MG63 (cell line): ENCODE data around the gene GLB1L. TPM values are rescaled to one million over a fixed set of nuclear protein-coding genes. Genes with fewer than 3 reads are reported as not detected.
A peak's percentile ranks its signal among the peaks of the same experiment; 100 is the strongest.

ENCODE experiments used
- DNase-seq: peaks from one replicate; pipeline ENCODE4 v3.0.0-alpha.2; 2020
- H3K27me3 ChIP-seq: fragments of 250-450 bp; sonication (Bioruptor Pico); 2 replicates; pipeline ENCODE4 v1.5.1; 2020; ENCODE audit warnings: mild to moderate bottlenecking, moderate library complexity
- H3K36me3 ChIP-seq: fragments of 250-450 bp; sonication (Bioruptor Pico); 2 replicates; pipeline ENCODE4 v1.5.1; 2020; ENCODE audit warnings: mild to moderate bottlenecking, moderate library complexity
- H3K4me3 ChIP-seq: fragments of 250-450 bp; sonication (Bioruptor Pico); 2 replicates; pipeline ENCODE4 v1.5.1; 2020; ENCODE audit warnings: mild to moderate bottlenecking, moderate library complexity
- H3K9me3 ChIP-seq: fragments of 250-450 bp; sonication (Bioruptor Pico); 2 replicates; pipeline ENCODE4 v1.5.1; 2020; ENCODE audit warnings: mild to moderate bottlenecking, moderate library complexity
- total RNA-seq: library from RNA; depleted of rRNA; stranded (reverse); fragments of >200 nt; shearing (Covaris generic); gene quantifications from 2 replicates; pipeline ENCODE4 v1.2.3, GENCODE V29; 2014; ENCODE audit warnings: low replicate concordance

GLB1L gene
- total RNA-seq, 1 experiment from 2014 or later = 13.0 TPM

- Histone ChIP-seq H3K9me3 (no peaks in the 10 kb centered on the region), H3K36me3 (peaks cover 34% of the 10 kb centered on the region), H3K4me3 (no peak overlapping the region), H3K27me3 (no peaks in the 10 kb centered on the region)
- DNase-seq = no peak
These were observed 39.5 kb upstream of the GLB1L start for GRCh38 chr2:219284501-219285372.

GRCh38 chr2:219282943-219283581 is 37.8 kb upstream of the GLB1L start:
- H3K36me3 ChIP-seq = peaks cover 34% of the 10 kb centered on the region
- H3K4me3 ChIP-seq = no peak overlapping the region
- no peaks in the 10 kb centered on the region for H3K27me3 ChIP-seq
- H3K9me3 ChIP-seq = no peaks in the 10 kb centered on the region
- DNase-seq = no peak

- H3K9me3 ChIP-seq = no peaks in the 10 kb centered on the region
- H3K36me3 ChIP-seq = peaks cover 34% of the 10 kb centered on the region
These were observed 37.1 kb upstream of the GLB1L start for GRCh38 chr2:219282375-219282774.

GRCh38 chr2:219281588-219281987 is 36.3 kb upstream of the GLB1L start:
- H3K36me3 ChIP-seq = peaks cover 30% of the 10 kb centered on the region
- DNase-seq = no peak

More at GRCh38 chr2:219282375-219282774, 37.1 kb upstream of the GLB1L start:
- no peaks in the 10 kb centered on the region for H3K27me3 ChIP-seq
- H3K4me3 ChIP-seq = no peak overlapping the region
- no peak for DNase-seq

GRCh38 chr2:219280651-219281050 is 35.4 kb upstream of the GLB1L start:
- DNase-seq = no peak
- no peak overlapping the region for H3K4me3 ChIP-seq
- no peaks in the 10 kb centered on the region for H3K9me3 ChIP-seq
- peaks cover 27% of the 10 kb centered on the region for H3K36me3 ChIP-seq
- no peaks in the 10 kb centered on the region for H3K27me3 ChIP-seq

More at GRCh38 chr2:219281588-219281987, 36.3 kb upstream of the GLB1L start:
- Histone ChIP-seq H3K9me3 (no peaks in the 10 kb centered on the region), H3K27me3 (no peaks in the 10 kb centered on the region), H3K4me3 (no peak overlapping the region)

GRCh38 chr2:219279916-219280516 is 34.8 kb upstream of the GLB1L start:
- no peaks in the 10 kb centered on the region for H3K9me3 ChIP-seq
- H3K36me3 ChIP-seq = peaks cover 23% of the 10 kb centered on the region
- peak overlapping the region; percentile 58 for H3K4me3 ChIP-seq
- no peak for DNase-seq
- no peaks in the 10 kb centered on the region for H3K27me3 ChIP-seq

GRCh38 chr2:219279151-219279915 is 34.1 kb upstream of the GLB1L start, which contains the start of gene DNAJB2:
Gene DNAJB2 (plus strand): TSS chr2:219279366. CDS start chr2:219279834, 468 bp downstream.
- DNase-seq = peak; percentile 99
- H3K27me3 ChIP-seq = no peaks in the 10 kb centered on the region
- peak within 1 kb of the TSS; percentile 58 for H3K4me3 ChIP-seq
- peaks cover 23% of the 10 kb centered on the region for H3K36me3 ChIP-seq
- no peaks in the 10 kb centered on the region for H3K9me3 ChIP-seq

GRCh38 chr2:219278655-219279150 is 33.5 kb upstream of the GLB1L start:
- peak overlapping the region; percentile 58 for H3K4me3 ChIP-seq
- peaks cover 21% of the 10 kb centered on the region for H3K36me3 ChIP-seq
- no peak for DNase-seq
- H3K27me3 ChIP-seq = no peaks in the 10 kb centered on the region
- no peaks in the 10 kb centered on the region for H3K9me3 ChIP-seq

GRCh38 chr2:219277703-219278654 is 32.7 kb upstream of the GLB1L start:
- H3K4me3 ChIP-seq = no peak overlapping the region
- no peaks in the 10 kb centered on the region for H3K9me3 ChIP-seq
- DNase-seq = peak; percentile 62
- H3K27me3 ChIP-seq = no peaks in the 10 kb centered on the region
- peaks cover 19% of the 10 kb centered on the region for H3K36me3 ChIP-seq

- H3K27me3 ChIP-seq = no peaks in the 10 kb centered on the region
- peak; percentile 75 for DNase-seq
- no peak overlapping the region for H3K4me3 ChIP-seq
- no peaks in the 10 kb centered on the region for H3K36me3 ChIP-seq
- H3K9me3 ChIP-seq = no peaks in the 10 kb centered on the region
These were observed 29.2 kb upstream of the GLB1L start for GRCh38 chr2:219274361-219274921.

GRCh38 chr2:219273937-219274336 is 28.7 kb upstream of the GLB1L start:
- peak; percentile 77 for DNase-seq
- Histone ChIP-seq H3K4me3 (no peak overlapping the region), H3K27me3 (no peaks in the 10 kb centered on the region), H3K36me3 (no peaks in the 10 kb centered on the region), H3K9me3 (no peaks in the 10 kb centered on the region)

GRCh38 chr2:219272995-219273394 is 27.8 kb upstream of the GLB1L start:
- no peaks in the 10 kb centered on the region for H3K9me3 ChIP-seq
- H3K4me3 ChIP-seq = no peak overlapping the region
- no peaks in the 10 kb centered on the region for H3K27me3 ChIP-seq
- DNase-seq = peak; percentile 60
- H3K36me3 ChIP-seq = no peaks in the 10 kb centered on the region

GRCh38 chr2:219272356-219272755 is 27.1 kb upstream of the GLB1L start:
- no peaks in the 10 kb centered on the region for H3K36me3 ChIP-seq
- no peak for DNase-seq

GRCh38 chr2:219271021-219271420 is 25.8 kb upstream of the GLB1L start:
- Histone ChIP-seq H3K4me3 (no peak overlapping the region), H3K9me3 (no peaks in the 10 kb centered on the region), H3K36me3 (no peaks in the 10 kb centered on the region), H3K27me3 (no peaks in the 10 kb centered on the region)
- DNase-seq = no peak

More at GRCh38 chr2:219272356-219272755, 27.1 kb upstream of the GLB1L start:
- no peaks in the 10 kb centered on the region for H3K27me3 ChIP-seq
- no peaks in the 10 kb centered on the region for H3K9me3 ChIP-seq
- H3K4me3 ChIP-seq = no peak overlapping the region

- Histone ChIP-seq H3K9me3 (no peaks in the 10 kb centered on the region), H3K27me3 (no peaks in the 10 kb centered on the region), H3K4me3 (no peak overlapping the region), H3K36me3 (no peaks in the 10 kb centered on the region)
- DNase-seq = no peak
These were observed 24.8 kb upstream of the GLB1L start for GRCh38 chr2:219270055-219270372.
